Esophagus squamous epithelium (tissue), 5 donors: ENCODE measurements around the gene IKZF1. TPM values are rescaled to one million over a fixed set of nuclear protein-coding genes. Genes with fewer than 3 reads are reported as not detected.

ENCODE experiments used
- DNase-seq: peaks from one replicate; lab custom pipeline; 2025; lab: John Stamatoyannopoulos, UW
- H3K27ac ChIP-seq, 4 donors: fragments of 200-600 bp; sonication (generic); one replicate each; pipeline ENCODE4 v1.5.1; 2016 to 2019; ENCODE audit warnings: mild to moderate bottlenecking in 1 of 4
- H3K27me3 ChIP-seq, 4 donors: fragments of 200-600 bp; sonication (generic); 1 replicate in 3 of 4; 2 replicates in 1 of 4; pipeline versions ENCODE4 v1.5.1 to v1.6.0; 2017 to 2021; ENCODE audit warnings: antibody characterized with exemption in 1 of 4
- H3K36me3 ChIP-seq, 3 donors: fragments of 200-600 bp; sonication (generic); one replicate each; pipeline ENCODE4 v1.5.1; 2016 to 2019
- H3K4me1 ChIP-seq, 3 donors: fragments of 200-600 bp; sonication (generic); one replicate each; pipeline ENCODE4 v1.5.1; 2017 to 2019
- H3K4me3 ChIP-seq, 4 donors: fragments of 200-600 bp; sonication (generic); 1 replicate in 3 of 4; 2 replicates in 1 of 4; pipeline ENCODE4 v1.5.1; 2016 to 2019; ENCODE audit warnings: mild to moderate bottlenecking in 2 of 4, moderate library complexity in 1 of 4
- H3K9me3 ChIP-seq, 3 donors: fragments of 200-600 bp; sonication (generic); one replicate each; pipeline ENCODE4 v1.5.1; 2016 to 2019
- POLR2A ChIP-seq, 4 donors: fragments of 450-650 bp; IDR thresholded peaks; one replicate each; pipeline ENCODE4 v1.6.1; 2017; ENCODE audit warnings: antibody characterized with exemption in 4 of 4, mild to moderate bottlenecking in 4 of 4, moderate library complexity in 3 of 4
- WGBS, 2 donors: methylation state at CpG; one replicate each; pipeline ENCODE4 v1.1.5; 2018; 5-methylcytosine and 5-hydroxymethylcytosine counted together
- intact Hi-C: fragments of 100-400 bp; cut with DNase I; formaldehyde crosslinking; loops from one replicate; pipeline ENCODE4 v1.15.0; 2022
- total RNA-seq, 4 donors: library from RNA; depleted of rRNA; stranded (reverse); fragments of >200 nt; gene quantifications; one replicate each; pipeline ENCODE4 v1.1.0, GENCODE V29; 2016
- TF ChIP-seq, protein P1 (sequence below), 6 experiments: fragments of 450-650 bp in 4 of 6; fragments of 200-600 bp in 2 of 6; sonication (generic) in 2 of 6; IDR thresholded peaks; one replicate each; pipeline ENCODE4 v1.5.1; 2016 to 2019; ENCODE audit warnings: antibody characterized with exemption in 6 of 6, mild to moderate bottlenecking in 4 of 6, moderate library complexity in 4 of 6
- donor health status: DM: yes; HTN: yes; CAD: no.

IKZF1 gene
- total RNA-seq, 4 donors from 2014 or later: 4.9 to 29.6 (median 8.4) TPM

DNA sequence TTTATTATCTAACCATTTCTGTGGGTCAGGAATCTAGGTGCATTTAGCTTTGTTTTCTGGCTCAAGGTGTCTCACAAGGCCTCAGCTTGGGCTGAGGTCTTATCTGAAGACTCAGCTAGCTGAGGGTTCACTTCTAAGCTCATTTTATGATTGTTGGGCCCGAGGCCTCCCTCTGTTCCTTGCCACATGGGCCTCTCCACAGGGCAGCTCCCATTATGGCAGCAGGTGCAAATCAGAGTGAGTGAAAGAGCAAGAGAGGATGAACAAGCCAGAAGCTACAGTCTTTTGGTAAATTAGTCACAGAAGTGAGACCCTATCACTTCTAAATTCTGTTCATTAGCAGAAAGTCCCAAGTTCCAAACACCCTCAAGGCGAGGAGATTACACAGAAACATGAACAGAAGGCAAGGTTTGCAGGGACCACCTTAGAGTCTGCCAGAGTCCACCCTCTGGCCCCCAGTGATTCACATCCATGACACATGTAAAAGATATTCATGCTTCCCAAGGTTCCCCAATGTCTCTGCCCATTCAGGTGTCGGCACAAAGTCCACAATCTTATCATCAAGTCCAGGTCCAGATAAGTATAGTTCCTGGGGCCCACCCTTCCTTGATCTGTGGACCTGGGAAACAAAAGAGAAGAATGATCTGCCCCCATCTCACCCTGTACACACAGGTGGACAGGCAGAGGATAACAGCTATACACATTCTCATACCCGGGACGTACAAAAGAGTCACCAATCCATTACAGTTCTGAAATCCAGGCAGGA is 121.9 kb downstream of the IKZF1 start:
- Histone ChIP-seq H3K27me3 (no peaks in the 10 kb centered on the region), H3K9me3 (no peaks in the 10 kb centered on the region), H3K36me3 (no peaks in the 10 kb centered on the region), H3K27ac (no peak overlapping the region), H3K4me1 (no peaks in the 10 kb centered on the region), H3K4me3 (no peak overlapping the region)
- DNase-seq: no peak
- TF ChIP-seq, protein P1, sequence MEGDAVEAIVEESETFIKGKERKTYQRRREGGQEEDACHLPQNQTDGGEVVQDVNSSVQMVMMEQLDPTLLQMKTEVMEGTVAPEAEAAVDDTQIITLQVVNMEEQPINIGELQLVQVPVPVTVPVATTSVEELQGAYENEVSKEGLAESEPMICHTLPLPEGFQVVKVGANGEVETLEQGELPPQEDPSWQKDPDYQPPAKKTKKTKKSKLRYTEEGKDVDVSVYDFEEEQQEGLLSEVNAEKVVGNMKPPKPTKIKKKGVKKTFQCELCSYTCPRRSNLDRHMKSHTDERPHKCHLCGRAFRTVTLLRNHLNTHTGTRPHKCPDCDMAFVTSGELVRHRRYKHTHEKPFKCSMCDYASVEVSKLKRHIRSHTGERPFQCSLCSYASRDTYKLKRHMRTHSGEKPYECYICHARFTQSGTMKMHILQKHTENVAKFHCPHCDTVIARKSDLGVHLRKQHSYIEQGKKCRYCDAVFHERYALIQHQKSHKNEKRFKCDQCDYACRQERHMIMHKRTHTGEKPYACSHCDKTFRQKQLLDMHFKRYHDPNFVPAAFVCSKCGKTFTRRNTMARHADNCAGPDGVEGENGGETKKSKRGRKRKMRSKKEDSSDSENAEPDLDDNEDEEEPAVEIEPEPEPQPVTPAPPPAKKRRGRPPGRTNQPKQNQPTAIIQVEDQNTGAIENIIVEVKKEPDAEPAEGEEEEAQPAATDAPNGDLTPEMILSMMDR (IDR thresholded peaks at IDR 0.05): no peak
- no peak for TF ChIP-seq POLR2A (IDR thresholded peaks at IDR 0.05)
- intact Hi-C loops: no loop called here
- 87 to 91% methylated on average over 3 to 5 of the region's 5 CpGs for WGBS, 2 donors

- Histone ChIP-seq H3K27ac (no peak overlapping the region), H3K9me3 (no peaks in the 10 kb centered on the region), H3K27me3 (no peaks in the 10 kb centered on the region), H3K4me3 (no peak overlapping the region), H3K36me3 (no peaks in the 10 kb centered on the region), H3K4me1 (no peaks in the 10 kb centered on the region)
- 85 to 97% methylated on average over 2 of the region's 2 CpGs for WGBS, 2 donors
- intact Hi-C loops: no loop called here
- DNase-seq: no peak
- TF ChIP-seq, protein P1 (IDR thresholded peaks at IDR 0.05): no peak
- no peak for TF ChIP-seq POLR2A (IDR thresholded peaks at IDR 0.05)
Measured at GRCh38 chr7:50427518-50427917, 123.0 kb downstream of the IKZF1 start.

- intact Hi-C loops: no loop called here
Measured at GRCh38 chr7:50428911-50429310, 124.4 kb downstream of the IKZF1 start.

GRCh38 chr7:50431316-50431715 is 126.8 kb downstream of the IKZF1 start:
- 67% methylated on average over 2 of the region's 2 CpGs for WGBS, 2 donors

More at GRCh38 chr7:50428911-50429310, 124.4 kb downstream of the IKZF1 start:
- H3K27ac ChIP-seq: no peak overlapping the region
- 81 to 88% methylated on average over 3 of the region's 3 CpGs for WGBS, 2 donors
- TF ChIP-seq, protein P1 (IDR thresholded peaks at IDR 0.05): no peak
- no peak for TF ChIP-seq POLR2A (IDR thresholded peaks at IDR 0.05)
- no peaks in the 10 kb centered on the region for H3K36me3 ChIP-seq
- H3K4me1 ChIP-seq: no peaks in the 10 kb centered on the region
- H3K4me3 ChIP-seq: no peak overlapping the region
- no peaks in the 10 kb centered on the region for H3K27me3 ChIP-seq
- no peak for DNase-seq
- no peaks in the 10 kb centered on the region for H3K9me3 ChIP-seq

GRCh38 chr7:50431722-50432305 is 127.3 kb downstream of the IKZF1 start:
- no peak for DNase-seq
- H3K27me3 ChIP-seq: no peaks in the 10 kb centered on the region
- 57 to 65% methylated on average over 4 of the region's 4 CpGs for WGBS, 2 donors

More at GRCh38 chr7:50431316-50431715, 126.8 kb downstream of the IKZF1 start:
- no peak for DNase-seq
- Histone ChIP-seq H3K4me1 (no peaks in the 10 kb centered on the region), H3K36me3 (no peaks in the 10 kb centered on the region), H3K27me3 (no peaks in the 10 kb centered on the region), H3K4me3 (no peak overlapping the region), H3K27ac (no peak overlapping the region), H3K9me3 (no peaks in the 10 kb centered on the region)
- intact Hi-C loops: no loop called here
- no peak for TF ChIP-seq POLR2A (IDR thresholded peaks at IDR 0.05)
- TF ChIP-seq, protein P1 (IDR thresholded peaks at IDR 0.05): no peak

More at GRCh38 chr7:50431722-50432305, 127.3 kb downstream of the IKZF1 start:
- intact Hi-C loops: no loop called here
- no peak overlapping the region for H3K4me3 ChIP-seq
- no peaks in the 10 kb centered on the region for H3K9me3 ChIP-seq
- no peaks in the 10 kb centered on the region for H3K36me3 ChIP-seq
- no peak for TF ChIP-seq POLR2A (IDR thresholded peaks at IDR 0.05)
- H3K27ac ChIP-seq: no peak overlapping the region
- no peaks in the 10 kb centered on the region for H3K4me1 ChIP-seq
